ENCODE data around the gene MRPS34.

Gene MRPS34

GRCh38 chr16:1763521-1764511 lies 9.1 kb downstream of the MRPS34 start:
- Histone ChIP-seq H3K9me3 (ENCODE audit: control insufficient read depth, insufficient read depth, low read depth, low read length) (no peaks in the 10 kb centered on the region), H3K27ac (ENCODE audit: extremely low read depth, low read depth, low read length) (no peak overlapping the region), H3K36me3 (ENCODE audit: control insufficient read depth in 2 of 2, insufficient read depth in 1 of 2, low read length in 2 of 2) (peaks cover 0 to 93% of the 10 kb centered on the region in 2 experiments; a peak in 1 of 3 replicates), H3K4me3 (ENCODE audit: low read depth, low read length) (no peak overlapping the region), H3K4me1 (ENCODE audit: control insufficient read depth, insufficient read depth, low read length) (no peaks in the 10 kb centered on the region)
- TF ChIP-seq ZSCAN18 (tag by site-specific recombination; IDR thresholded peaks at IDR 0.05) (no peak), CTCF (tag by site-specific recombination; IDR thresholded peaks at IDR 0.05) (peak; percentile 34), KLF1 (tag by site-specific recombination; IDR thresholded peaks at IDR 0.05) (peak; percentile 80), KLF8 (tag by site-specific recombination; IDR thresholded peaks at IDR 0.05) (peak; percentile 51; the same call in 1 of the 2 replicates), IKZF3 (tag by site-specific recombination; IDR thresholded peaks at IDR 0.05) (0 out of 2 replicates have a peak, but pooled peaks have one; percentile 20), HIC1 (tag by site-specific recombination; IDR thresholded peaks at IDR 0.05) (no peak), KLF17 (tag by site-specific recombination; IDR thresholded peaks at IDR 0.05) (0 out of 2 replicates have a peak, but pooled peaks have one; percentile 20)
- POLR2A ChIA-PET: interaction anchor here (1.4 kb wide), 1 partner anchor 19 kb away, joined by 6 read pairs; the partner anchor contains the start of genes NUBP2 and SPSB3
- CTCF ChIA-PET: interaction anchor here (0.6 to 0.9 kb wide), 3 partner anchors 10 to 60 kb away, joined by 4 to 9 read pairs (median 5); no protein-coding TSS in a partner anchor

- Histone ChIP-seq H3K36me3 (ENCODE audit: control insufficient read depth in 2 of 2, insufficient read depth in 1 of 2, low read length in 2 of 2) (peaks cover 0 to 88% of the 10 kb centered on the region in 2 experiments; a peak in 1 of 3 replicates), H3K9me3 (ENCODE audit: control insufficient read depth, insufficient read depth, low read depth, low read length) (no peaks in the 10 kb centered on the region), H3K4me3 (ENCODE audit: low read depth, low read length) (no peak overlapping the region), H3K4me1 (ENCODE audit: control insufficient read depth, insufficient read depth, low read length) (no peaks in the 10 kb centered on the region), H3K27ac (ENCODE audit: extremely low read depth, low read depth, low read length) (no peak overlapping the region)
- ChIA-PET CTCF (interaction anchor here (0.6 kb wide), 1 partner anchor 43 kb away, joined by 5 read pairs; no protein-coding TSS in a partner anchor), POLR2A (no interaction called here)
- TF ChIP-seq TRIM28 (IDR thresholded peaks at IDR 0.05; ENCODE audit: borderline replicate concordance, low read length) (no peak), HIC1 (tag by site-specific recombination; IDR thresholded peaks at IDR 0.05) (peak; percentile 27; the same call in 1 of the 2 replicates), ZNF639 (tag by site-specific recombination; IDR thresholded peaks at IDR 0.05) (no peak), ZNF221 (tag by site-specific recombination; IDR thresholded peaks at IDR 0.05; ENCODE audit: borderline replicate concordance) (no peak), ZNF777 (tag by site-specific recombination; IDR thresholded peaks at IDR 0.05; ENCODE audit: borderline replicate concordance) (no peak), ZNF341 (tag by site-specific recombination; IDR thresholded peaks at IDR 0.05; ENCODE audit: low read depth) (peak; percentile 67; the same call in 1 of the 2 replicates), SCRT2 (tag by site-specific recombination; IDR thresholded peaks at IDR 0.05) (peak; percentile 45; the same call in 1 of the 2 replicates), OVOL3 (tag by site-specific recombination; IDR thresholded peaks at IDR 0.05) (no peak)
Observed at GRCh38 chr16:1762879-1763520, 9.9 kb downstream of the MRPS34 start.
